ENCODE data around the gene KRTAP5-2. TPM values are rescaled to one million over a fixed set of nuclear protein-coding genes. Genes with fewer than 3 reads are reported as not detected.

The KRTAP5-2 gene
- total RNA-seq, 2 donors from 2014 or later = not detected

GRCh38 chr11:1571760-1572196, 26.3 kb downstream of the KRTAP5-2 start:
- Histone ChIP-seq H3K9me3 (no peaks in the 10 kb centered on the region), H3K27me3 (replicated peaks; ENCODE audit: insufficient read depth) (no peaks in the 10 kb centered on the region), H3K4me3 (peak overlapping the region; percentile 38 to 40), H3K4me1 (replicated peaks) (peaks cover 9% of the 10 kb centered on the region), H3K36me3 (no peaks in the 10 kb centered on the region), H3K27ac (peak overlapping the region in 1 of 2 donors; percentile 44)
- intact Hi-C loops (cut with DNase I) = no loop called here
- under 1% methylated on average over 34 of the region's 91 CpGs for WGBS
- DNase-seq (ENCODE audit: low spot score) = no peak
- TF ChIP-seq POLR2A (IDR thresholded peaks at IDR 0.05) = no peak
- no peak for TF ChIP-seq CTCF (IDR thresholded peaks at IDR 0.05)
- no peak for TF ChIP-seq POLR2AphosphoS5 (IDR thresholded peaks at IDR 0.05)

- no peak for DNase-seq (ENCODE audit: low spot score)
- peaks cover 9% of the 10 kb centered on the region for H3K4me1 ChIP-seq (replicated peaks)
- H3K36me3 ChIP-seq = no peaks in the 10 kb centered on the region
- 14% methylated on average over 29 of the region's 58 CpGs for WGBS
- TF ChIP-seq POLR2AphosphoS5 (IDR thresholded peaks at IDR 0.05) (no peak), CTCF (IDR thresholded peaks at IDR 0.05) (no peak), POLR2A (IDR thresholded peaks at IDR 0.05) (no peak)
- intact Hi-C loops (cut with DNase I) = no loop called here
- H3K9me3 ChIP-seq = no peaks in the 10 kb centered on the region
- H3K27me3 ChIP-seq (replicated peaks; ENCODE audit: insufficient read depth) = no peaks in the 10 kb centered on the region
- H3K27ac ChIP-seq = peak overlapping the region in 1 of 2 donors; percentile 44
- peak overlapping the region; percentile 22 to 40 for H3K4me3 ChIP-seq
Measured at GRCh38 chr11:1570896-1571759, 27.0 kb downstream of the KRTAP5-2 start.

GRCh38 chr11:1570531-1570895, 27.6 kb downstream of the KRTAP5-2 start:
- no peak overlapping the region for H3K4me3 ChIP-seq

GRCh38 chr11:1570001-1570453, 28.1 kb downstream of the KRTAP5-2 start:
- Histone ChIP-seq H3K36me3 (no peaks in the 10 kb centered on the region), H3K9me3 (no peaks in the 10 kb centered on the region), H3K27me3 (replicated peaks; ENCODE audit: insufficient read depth) (no peaks in the 10 kb centered on the region), H3K4me1 (replicated peaks) (peaks cover 9% of the 10 kb centered on the region), H3K4me3 (no peak overlapping the region), H3K27ac (no peak overlapping the region)
- no peak for DNase-seq (ENCODE audit: low spot score)
- no peak for TF ChIP-seq POLR2A (IDR thresholded peaks at IDR 0.05)
- TF ChIP-seq POLR2AphosphoS5 (IDR thresholded peaks at IDR 0.05) = no peak
- TF ChIP-seq CTCF (IDR thresholded peaks at IDR 0.05) = no peak
- WGBS = 73% methylated on average over 11 of the region's 11 CpGs
- intact Hi-C loops (cut with DNase I) = no loop called here

More at GRCh38 chr11:1570531-1570895, 27.6 kb downstream of the KRTAP5-2 start:
- intact Hi-C loops (cut with DNase I) = no loop called here
- 91% methylated on average over 8 of the region's 8 CpGs for WGBS
- H3K9me3 ChIP-seq = no peaks in the 10 kb centered on the region
- no peaks in the 10 kb centered on the region for H3K36me3 ChIP-seq
- no peak overlapping the region for H3K27ac ChIP-seq
- TF ChIP-seq POLR2AphosphoS5 (IDR thresholded peaks at IDR 0.05) = no peak
- no peak for TF ChIP-seq CTCF (IDR thresholded peaks at IDR 0.05)
- no peak for TF ChIP-seq POLR2A (IDR thresholded peaks at IDR 0.05)
- DNase-seq (ENCODE audit: low spot score) = no peak
- peaks cover 9% of the 10 kb centered on the region for H3K4me1 ChIP-seq (replicated peaks)
- no peaks in the 10 kb centered on the region for H3K27me3 ChIP-seq (replicated peaks; ENCODE audit: insufficient read depth)

Measured in prostate gland (tissue), 2 donors.